Esophagus squamous epithelium (tissue), 5 donors: ENCODE data around the gene EPHA8. TPM values are rescaled to one million over a fixed set of nuclear protein-coding genes. Genes with fewer than 3 reads are reported as not detected.

Experiments
- DNase-seq: peaks from one replicate; lab custom pipeline; 2025; lab: John Stamatoyannopoulos, UW
- H3K27ac ChIP-seq, 4 donors: fragments of 200-600 bp; sonication (generic); one replicate each; pipeline ENCODE4 v1.5.1; 2016 to 2019; ENCODE audit warnings: mild to moderate bottlenecking in 1 of 4
- H3K27me3 ChIP-seq, 4 donors: fragments of 200-600 bp; sonication (generic); 1 replicate in 3 of 4; 2 replicates in 1 of 4; pipeline versions ENCODE4 v1.5.1 to v1.6.0; 2017 to 2021; ENCODE audit warnings: antibody characterized with exemption in 1 of 4
- H3K36me3 ChIP-seq, 3 donors: fragments of 200-600 bp; sonication (generic); one replicate each; pipeline ENCODE4 v1.5.1; 2016 to 2019
- H3K4me1 ChIP-seq, 3 donors: fragments of 200-600 bp; sonication (generic); one replicate each; pipeline ENCODE4 v1.5.1; 2017 to 2019
- H3K4me3 ChIP-seq, 4 donors: fragments of 200-600 bp; sonication (generic); 1 replicate in 3 of 4; 2 replicates in 1 of 4; pipeline ENCODE4 v1.5.1; 2016 to 2019; ENCODE audit warnings: mild to moderate bottlenecking in 2 of 4, moderate library complexity in 1 of 4
- H3K9me3 ChIP-seq, 3 donors: fragments of 200-600 bp; sonication (generic); one replicate each; pipeline ENCODE4 v1.5.1; 2016 to 2019
- CTCF ChIP-seq, 6 experiments: fragments of 450-650 bp in 4 of 6; fragments of 200-600 bp in 2 of 6; sonication (generic) in 2 of 6; IDR thresholded peaks; one replicate each; pipeline ENCODE4 v1.5.1; 2016 to 2019; ENCODE audit warnings: antibody characterized with exemption in 6 of 6, mild to moderate bottlenecking in 4 of 6, moderate library complexity in 4 of 6
- POLR2A ChIP-seq, 4 donors: fragments of 450-650 bp; IDR thresholded peaks; one replicate each; pipeline ENCODE4 v1.6.1; 2017; ENCODE audit warnings: antibody characterized with exemption in 4 of 4, mild to moderate bottlenecking in 4 of 4, moderate library complexity in 3 of 4
- WGBS, 2 donors: methylation state at CpG; one replicate each; pipeline ENCODE4 v1.1.5; 2018; 5-methylcytosine and 5-hydroxymethylcytosine counted together
- intact Hi-C: fragments of 100-400 bp; cut with DNase I; formaldehyde crosslinking; loops from one replicate; pipeline ENCODE4 v1.15.0; 2022
- total RNA-seq, 4 donors: library from RNA; depleted of rRNA; stranded (reverse); fragments of >200 nt; gene quantifications; one replicate each; pipeline ENCODE4 v1.1.0, GENCODE V29; 2016
- donor health status: DM: yes; HTN: yes; CAD: no.

The EPHA8 gene
- total RNA-seq, 4 donors from 2014 or later: 0.19 to 0.44 TPM; not detected in 2

- no peak overlapping the region for H3K4me3 ChIP-seq
- H3K36me3 ChIP-seq: no peaks in the 10 kb centered on the region
- H3K27me3 ChIP-seq: peaks cover 0 to 98% (median 4%) of the 10 kb centered on the region in 4 donors
- WGBS, 2 donors: 78 to 87% methylated on average over 6 to 7 of the region's 7 CpGs
- no peaks in the 10 kb centered on the region for H3K4me1 ChIP-seq
- TF ChIP-seq POLR2A (IDR thresholded peaks at IDR 0.05) (no peak), CTCF (IDR thresholded peaks at IDR 0.05) (no peak)
- intact Hi-C loops: no loop called here
- DNase-seq: no peak
- no peaks in the 10 kb centered on the region for H3K9me3 ChIP-seq
- H3K27ac ChIP-seq: no peak overlapping the region
Observed at GRCh38 chr1:22569269-22569668, 6.0 kb downstream of the EPHA8 start.

- intact Hi-C loops: no loop called here
- Histone ChIP-seq H3K36me3 (no peaks in the 10 kb centered on the region), H3K27me3 (peaks cover 0 to 94% (median 2%) of the 10 kb centered on the region in 4 donors), H3K4me1 (no peaks in the 10 kb centered on the region), H3K9me3 (no peaks in the 10 kb centered on the region), H3K4me3 (no peak overlapping the region), H3K27ac (no peak overlapping the region)
- 82 to 89% methylated on average over 28 to 29 of the region's 34 CpGs for WGBS, 2 donors
- DNase-seq: no peak
- no peak for TF ChIP-seq CTCF (IDR thresholded peaks at IDR 0.05)
- no peak for TF ChIP-seq POLR2A (IDR thresholded peaks at IDR 0.05)
Observed at GRCh38 chr1:22570140-22570909, 7.0 kb downstream of the EPHA8 start.

DNA sequence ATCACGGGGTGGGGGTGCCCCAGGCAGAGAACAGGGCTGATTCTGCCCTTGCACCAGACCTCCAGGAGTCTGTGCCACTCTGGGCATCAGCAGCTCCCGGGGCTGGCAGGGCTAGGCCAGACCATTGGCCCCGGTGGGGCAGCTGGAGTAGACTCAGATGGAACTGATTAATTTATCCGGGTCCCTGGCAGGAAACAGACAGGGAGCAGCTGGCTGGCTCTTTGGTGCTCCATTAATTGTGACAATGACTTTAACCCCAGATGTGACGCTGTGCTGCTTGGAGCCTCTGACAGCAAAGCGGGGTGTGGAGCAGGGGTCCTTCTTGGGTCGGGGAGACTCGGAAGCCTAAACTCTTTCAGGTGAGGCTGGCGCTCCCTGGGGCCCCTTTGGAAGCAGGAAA lies 9.5 kb downstream of the EPHA8 start:
- Histone ChIP-seq H3K27ac (no peak overlapping the region), H3K4me1 (no peaks in the 10 kb centered on the region), H3K4me3 (no peak overlapping the region), H3K36me3 (no peaks in the 10 kb centered on the region), H3K27me3 (peaks cover 0 to 77% (median 0%) of the 10 kb centered on the region in 4 donors), H3K9me3 (no peaks in the 10 kb centered on the region)
- no peak for TF ChIP-seq POLR2A (IDR thresholded peaks at IDR 0.05)
- TF ChIP-seq CTCF (IDR thresholded peaks at IDR 0.05): no peak
- 51% methylated on average over 4 of the region's 9 CpGs; no CpG with 5 or more reads in 1 of the 2 donors for WGBS, 2 donors
- DNase-seq: no peak
- intact Hi-C loops: no loop called here

GRCh38 chr1:22573237-22573636 lies 9.9 kb downstream of the EPHA8 start:
- H3K36me3 ChIP-seq: no peaks in the 10 kb centered on the region
- DNase-seq: no peak
- peaks cover 0 to 73% (median 0%) of the 10 kb centered on the region in 4 donors for H3K27me3 ChIP-seq
- no peak overlapping the region for H3K27ac ChIP-seq
- no peaks in the 10 kb centered on the region for H3K9me3 ChIP-seq
- H3K4me1 ChIP-seq: no peaks in the 10 kb centered on the region
- intact Hi-C loops: no loop called here
- TF ChIP-seq CTCF (IDR thresholded peaks at IDR 0.05) (no peak), POLR2A (IDR thresholded peaks at IDR 0.05) (no peak)
- WGBS, 2 donors: 52 to 65% methylated on average over 6 to 7 of the region's 7 CpGs
- no peak overlapping the region for H3K4me3 ChIP-seq

DNA sequence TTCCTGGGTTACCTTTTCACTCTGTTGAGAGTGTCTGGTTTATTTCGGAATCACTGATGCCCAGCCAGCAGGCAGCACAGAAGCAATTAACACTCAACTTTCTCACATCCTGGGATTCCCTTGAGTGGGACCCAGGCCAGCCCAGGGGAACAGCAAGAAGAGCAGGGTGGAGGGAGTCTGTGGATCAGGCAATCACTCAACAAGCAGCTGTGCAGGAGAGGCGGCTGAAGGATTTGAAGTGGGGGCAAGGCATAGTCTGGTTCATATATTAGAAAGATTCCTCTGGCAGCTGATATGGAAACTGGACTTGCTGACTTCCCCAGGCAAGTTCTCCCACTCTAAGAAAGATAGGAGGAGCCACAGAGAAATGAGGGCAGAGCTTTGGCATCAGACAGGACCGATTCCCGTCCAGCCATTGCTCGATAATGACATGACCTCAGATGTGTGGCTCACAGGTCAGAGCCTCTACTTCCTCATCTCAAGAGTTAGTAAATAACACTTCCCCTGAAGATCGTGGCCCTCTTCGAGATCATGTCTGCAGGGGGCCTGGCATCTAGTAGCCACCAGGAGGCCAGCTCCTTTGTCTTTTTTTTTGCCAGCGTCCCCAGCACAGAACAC lies 12.4 kb downstream of the EPHA8 start:
- Histone ChIP-seq H3K4me1 (no peaks in the 10 kb centered on the region), H3K9me3 (no peaks in the 10 kb centered on the region), H3K4me3 (no peak overlapping the region), H3K27ac (no peak overlapping the region), H3K27me3 (peaks cover 0 to 50% (median 0%) of the 10 kb centered on the region in 4 donors), H3K36me3 (no peaks in the 10 kb centered on the region)
- 46 to 47% methylated on average over 6 to 7 of the region's 8 CpGs for WGBS, 2 donors
- intact Hi-C loops: no loop called here
- DNase-seq: no peak
- TF ChIP-seq POLR2A (IDR thresholded peaks at IDR 0.05) (no peak), CTCF (IDR thresholded peaks at IDR 0.05) (no peak)
